Kidney glomerular epithelial cell (primary cell): Measurements from ENCODE around the gene GNAO1.

ENCODE experiments used
- DNase-seq: peaks from one replicate; lab custom pipeline; 2025; lab: John Stamatoyannopoulos, UW

Gene GNAO1

GRCh38 chr16:56265746-56266145, 74.5 kb downstream of the GNAO1 start:
- no peak for DNase-seq

DNA sequence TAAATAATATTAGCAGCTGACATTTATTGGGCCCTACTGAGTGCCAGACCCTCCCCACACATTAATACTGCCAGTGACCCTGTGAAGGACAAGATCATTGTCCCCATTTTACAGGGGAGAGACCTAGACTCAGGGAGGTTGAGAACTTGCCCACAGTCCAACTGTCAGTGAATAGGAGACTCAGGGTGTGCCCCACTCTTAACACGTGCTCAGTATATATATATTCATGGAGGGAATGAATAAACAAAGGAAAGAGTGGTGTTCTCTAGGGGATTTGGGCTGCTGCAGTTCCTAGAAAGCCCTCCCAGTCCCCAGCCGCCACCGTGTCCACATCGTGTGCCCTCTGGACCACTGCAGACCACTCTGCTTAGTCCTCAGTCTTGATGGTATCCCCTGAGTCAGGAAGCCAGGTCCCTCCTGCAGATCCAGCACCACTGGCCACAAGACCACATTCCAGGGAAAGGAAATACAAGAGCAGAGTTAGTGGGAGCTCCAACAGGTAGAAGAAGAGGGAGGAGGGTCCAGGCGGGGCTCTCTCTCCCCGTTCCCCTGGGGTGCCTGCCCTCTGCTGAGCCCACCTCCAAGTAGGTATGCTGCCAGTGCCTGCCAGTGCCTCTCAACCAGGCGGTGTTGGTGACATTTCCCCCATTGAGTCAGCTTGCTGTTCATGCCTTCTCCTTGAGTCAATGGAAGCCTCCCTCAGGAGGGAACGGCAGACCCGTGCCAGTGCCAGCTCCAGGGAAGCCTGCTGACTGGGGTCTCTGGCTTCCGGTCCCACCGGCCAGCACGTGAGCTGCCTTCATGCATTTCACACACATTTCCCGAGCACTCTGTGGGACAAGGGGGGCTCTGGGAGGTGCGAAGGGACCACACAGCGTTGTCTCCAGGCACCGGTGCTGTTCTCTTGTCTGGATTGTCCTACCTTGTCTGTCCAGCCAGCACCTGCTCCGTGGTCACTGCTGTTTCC, 75.6 kb downstream of the GNAO1 start:
- DNase-seq = no peak

DNA sequence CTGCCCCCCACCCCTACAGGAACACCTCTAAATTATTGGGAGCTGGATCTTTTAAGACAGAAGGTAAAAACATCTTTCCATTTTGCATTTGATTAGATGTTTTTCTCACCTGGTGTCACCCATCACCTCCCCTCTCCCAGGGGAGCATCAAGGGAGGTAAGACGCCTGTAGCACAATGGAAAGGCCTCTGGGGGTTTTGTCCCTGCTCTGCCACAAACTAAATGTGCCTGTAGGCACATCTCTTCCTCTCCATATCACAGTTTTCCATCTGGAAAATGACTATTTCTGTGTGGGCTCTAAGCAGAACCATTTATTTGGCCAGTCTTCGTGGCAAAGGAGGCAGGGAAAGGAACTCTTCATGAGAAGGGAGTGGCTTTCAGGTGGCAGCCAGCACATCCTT, 76.6 kb downstream of the GNAO1 start:
- no peak for DNase-seq

DNA sequence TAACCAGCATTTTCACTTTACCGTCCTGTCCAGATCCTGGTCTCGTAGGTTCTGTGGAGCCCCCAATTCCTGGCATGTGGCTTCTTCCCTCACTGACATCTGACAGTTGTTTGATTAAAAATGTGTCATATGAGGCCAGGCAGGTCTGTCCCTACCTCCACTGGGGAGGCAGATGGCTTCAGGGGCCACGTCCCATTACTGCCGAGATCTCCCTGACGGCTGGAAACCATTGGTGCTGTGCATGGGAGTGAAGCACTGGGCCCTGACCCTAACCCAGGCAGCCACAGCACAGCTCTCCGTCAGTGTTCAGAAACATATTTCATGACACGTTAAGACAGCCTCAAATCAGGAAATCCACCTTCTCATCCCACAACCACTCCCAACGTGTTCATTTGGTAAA, 77.5 kb downstream of the GNAO1 start:
- DNase-seq = no peak

DNA sequence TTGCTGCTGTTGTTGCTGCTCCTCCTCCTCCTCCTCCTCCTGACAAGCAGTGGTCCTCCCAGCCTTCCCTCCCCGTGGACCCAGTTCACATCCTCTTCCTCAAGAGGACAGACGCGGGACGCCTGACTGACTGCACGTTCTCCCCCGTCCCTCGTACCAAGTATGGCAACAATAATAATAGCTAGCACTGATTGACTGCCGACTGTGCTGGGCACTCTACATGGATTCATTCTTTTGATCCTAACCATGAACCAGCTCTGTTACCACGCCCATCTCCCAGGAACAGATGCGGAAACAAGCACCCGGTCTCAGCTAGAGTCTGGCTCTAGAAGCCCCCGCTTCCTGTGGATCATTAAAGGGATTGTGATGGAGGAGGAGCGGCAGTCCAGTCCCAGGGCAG, 78.0 kb downstream of the GNAO1 start:
- no peak for DNase-seq

GRCh38 chr16:56269811-56270684, 78.8 kb downstream of the GNAO1 start:
- peak; percentile 34 for DNase-seq

GRCh38 chr16:56270828-56271227, 79.5 kb downstream of the GNAO1 start:
- DNase-seq = no peak

DNA sequence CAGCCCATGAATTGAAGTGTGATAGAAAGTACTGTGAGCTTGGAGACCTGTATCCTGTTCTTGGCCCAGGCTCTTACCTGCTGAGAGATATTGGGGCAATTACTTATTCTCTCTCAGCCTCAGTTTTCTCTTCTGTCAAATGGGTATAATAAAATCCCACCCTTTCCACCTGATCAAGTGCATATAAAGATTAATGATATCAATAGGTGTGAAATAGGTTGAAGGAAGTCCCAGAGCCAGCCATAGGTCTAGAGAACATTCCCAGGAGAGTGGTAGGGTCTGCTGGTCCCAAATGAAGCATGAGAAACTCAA, 81.2 kb downstream of the GNAO1 start:
- DNase-seq = no peak

DNA sequence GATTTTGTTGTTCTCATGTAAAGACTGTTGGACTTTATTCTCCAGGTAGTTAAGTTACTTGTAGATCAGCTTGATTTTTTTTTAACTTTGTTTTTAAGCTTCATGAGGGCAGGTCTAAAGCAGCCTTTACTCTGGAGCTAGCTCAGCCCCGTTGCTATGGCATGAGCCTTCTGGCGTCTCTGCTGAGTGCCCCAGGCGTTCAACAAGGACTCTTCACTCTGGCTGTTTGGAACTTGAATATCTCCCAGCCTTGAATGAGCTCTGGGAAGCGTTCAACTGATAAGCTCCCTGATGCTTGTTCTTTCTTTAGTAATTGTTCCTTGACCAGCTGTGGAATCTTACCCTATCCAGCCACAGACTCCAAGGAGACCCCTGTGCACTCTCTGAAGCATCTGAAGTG, 82.3 kb downstream of the GNAO1 start:
- DNase-seq = no peak

DNA sequence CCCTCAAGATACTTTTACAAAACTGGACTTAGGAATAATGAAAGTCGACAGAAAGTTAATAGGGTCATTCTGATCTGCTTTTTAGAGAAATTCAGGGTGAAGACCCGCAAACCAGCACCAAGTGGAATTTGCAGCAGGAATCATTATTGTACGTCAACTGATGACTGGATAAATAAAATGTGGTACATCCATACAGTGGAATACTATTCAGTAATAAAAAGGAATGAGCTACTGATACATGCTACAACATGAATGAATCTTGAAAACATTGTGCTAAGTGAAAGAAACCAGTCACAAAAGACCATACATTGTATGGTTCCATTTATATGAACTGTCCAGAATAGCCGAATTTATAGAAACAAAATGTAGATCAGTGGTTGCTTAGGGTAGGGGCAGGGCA, 83.1 kb downstream of the GNAO1 start:
- no peak for DNase-seq

DNA sequence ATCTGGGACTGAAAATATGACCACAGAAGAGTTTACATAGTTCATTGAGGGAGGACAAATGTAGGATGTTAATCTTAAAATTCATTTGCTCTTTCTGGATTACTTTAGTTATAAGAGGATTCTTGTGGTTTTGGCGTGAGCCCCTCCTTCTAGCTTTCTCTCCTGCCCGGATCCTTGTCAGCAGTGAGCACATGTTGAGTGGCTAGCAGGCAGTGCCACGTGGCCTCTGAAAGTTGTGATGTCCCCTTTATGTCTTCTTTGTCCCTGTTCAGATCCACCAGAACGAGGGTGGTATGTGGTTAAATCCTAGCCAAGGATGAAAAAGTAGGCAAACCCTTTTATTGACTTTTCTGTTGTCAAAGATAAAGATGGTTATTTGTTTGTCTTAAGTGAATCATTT, 83.8 kb downstream of the GNAO1 start:
- no peak for DNase-seq

GRCh38 chr16:56275801-56276200, 84.5 kb downstream of the GNAO1 start:
- DNase-seq = no peak

DNA sequence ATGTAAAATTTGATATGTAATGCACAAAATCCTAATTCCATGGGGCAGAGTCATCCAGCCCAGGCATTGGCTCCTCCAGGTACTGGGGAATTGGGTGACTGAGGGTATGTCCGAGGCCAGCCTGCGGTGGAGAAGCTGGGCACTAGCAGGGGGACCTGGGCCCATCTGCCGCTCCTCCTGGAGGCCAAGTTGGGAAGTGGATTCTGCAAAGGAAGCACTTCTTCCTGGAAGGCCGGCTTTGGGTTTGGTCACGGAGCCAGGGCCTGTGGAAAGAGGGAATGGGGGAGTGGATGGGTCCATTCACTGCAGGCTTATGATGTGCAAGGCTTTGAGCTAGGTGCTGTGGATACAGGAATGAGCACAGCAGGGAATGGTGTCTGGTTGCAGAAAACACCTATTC, 85.8 kb downstream of the GNAO1 start:
- no peak for DNase-seq

- no peak for DNase-seq
These were observed 87.0 kb downstream of the GNAO1 start for GRCh38 chr16:56278196-56278855.

GRCh38 chr16:56279132-56279531, 87.8 kb downstream of the GNAO1 start:
- no peak for DNase-seq

DNA sequence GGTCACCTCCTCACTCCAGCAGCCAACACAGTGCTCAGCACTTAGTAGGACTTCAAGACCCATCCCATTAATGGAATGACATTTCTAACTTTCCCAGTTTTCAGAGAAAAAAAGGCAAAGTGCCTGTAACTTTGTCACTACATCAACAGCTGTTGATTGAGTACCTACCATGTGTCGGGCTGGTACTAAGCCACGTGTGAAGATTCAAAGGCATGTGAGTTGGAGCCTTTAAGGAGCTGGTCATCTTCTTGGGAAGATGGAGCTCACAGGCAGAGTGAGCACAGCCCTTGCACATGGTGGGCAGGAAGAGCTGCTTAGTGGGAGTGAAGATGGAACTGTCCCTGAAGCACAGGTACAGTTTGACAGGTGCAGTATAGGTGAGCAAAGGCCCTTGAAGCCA, 88.6 kb downstream of the GNAO1 start:
- DNase-seq = no peak

GRCh38 chr16:56281249-56281805, 90.0 kb downstream of the GNAO1 start:
- no peak for DNase-seq

- DNase-seq = no peak
These were observed 91.2 kb downstream of the GNAO1 start for GRCh38 chr16:56282451-56282850.

DNA sequence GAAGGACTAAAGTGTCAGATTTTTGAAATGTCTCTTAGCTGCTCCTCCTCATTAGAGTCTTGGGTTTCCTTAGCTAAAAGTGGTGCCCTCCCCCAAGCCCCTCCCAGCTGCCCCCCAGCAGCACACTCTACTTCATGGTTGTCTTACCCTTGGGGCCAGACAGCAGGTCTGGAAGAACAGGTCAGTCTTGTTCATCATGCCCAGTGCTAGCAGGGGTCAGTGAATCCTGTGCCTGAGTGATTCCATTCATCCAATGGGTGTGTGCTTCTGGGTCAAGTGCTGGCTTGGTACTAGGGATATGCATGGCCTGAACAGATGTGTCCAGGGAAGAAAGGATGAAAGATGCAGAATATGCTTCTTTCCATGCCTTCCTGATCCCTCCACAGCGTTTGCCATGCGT, 93.2 kb downstream of the GNAO1 start:
- DNase-seq = no peak

GRCh38 chr16:56286809-56287208, 95.5 kb downstream of the GNAO1 start:
- DNase-seq = no peak

GRCh38 chr16:56288019-56288418, 96.7 kb downstream of the GNAO1 start:
- no peak for DNase-seq

- DNase-seq = no peak
These were observed 98.1 kb downstream of the GNAO1 start for GRCh38 chr16:56289416-56289815.
